Measurements from ENCODE around the gene MTMR4. TPM values are rescaled to one million over a fixed set of nuclear protein-coding genes. Genes with fewer than 3 reads are reported as not detected.
"Not testable (repeated sequence)": the region's sequence is repeated elsewhere in the genome, so short reads cannot be mapped to it uniquely, and the experiment has no call there.

Gene MTMR4
- total RNA-seq, 2 donors from 2014 or later = 75.5 to 88.4 TPM

- H3K4me3 Mint-ChIP-seq = no peak overlapping the region
- peaks cover 6 to 26% of the 10 kb centered on the region in 2 donors for H3K36me3 Mint-ChIP-seq (ENCODE audit: insufficient read depth in 2 of 2)
- H3K27ac Mint-ChIP-seq = no peak overlapping the region
- peaks cover 5% of the 10 kb centered on the region for H3K4me1 Mint-ChIP-seq (ENCODE audit: low read depth)
- no peaks in the 10 kb centered on the region for H3K9me3 Mint-ChIP-seq
- no peaks in the 10 kb centered on the region for H3K27me3 Mint-ChIP-seq (ENCODE audit: low read depth)
- DNase-seq = no peak
- ATAC-seq (replicated peaks in 1 of 2) = no peak
Measured at GRCh38 chr17:58501451-58501850, 13.0 kb downstream of the MTMR4 start.

GRCh38 chr17:58498177-58498828 lies 16.1 kb downstream of the MTMR4 start:
- H3K4me3 Mint-ChIP-seq = no peak overlapping the region
- ATAC-seq (replicated peaks in 1 of 2) (no peak), DNase-seq (no peak)
- H3K27me3 Mint-ChIP-seq (ENCODE audit: low read depth) = no peaks in the 10 kb centered on the region
- no peaks in the 10 kb centered on the region for H3K9me3 Mint-ChIP-seq
- peaks cover 11% of the 10 kb centered on the region for H3K4me1 Mint-ChIP-seq (ENCODE audit: low read depth)
- peak overlapping the region; percentile 10 for H3K27ac Mint-ChIP-seq
- H3K36me3 Mint-ChIP-seq (ENCODE audit: insufficient read depth in 2 of 2) = peaks cover 11 to 15% of the 10 kb centered on the region in 2 donors

GRCh38 chr17:58493506-58493905 lies 20.9 kb downstream of the MTMR4 start:
- Mint-ChIP-seq H3K4me3 (peak overlapping the region in 1 of 2 donors; percentile 17), H3K9me3 (no peaks in the 10 kb centered on the region), H3K4me1 (ENCODE audit: low read depth) (peaks cover 24% of the 10 kb centered on the region), H3K27ac (peak overlapping the region; percentile 83), H3K27me3 (ENCODE audit: low read depth) (no peaks in the 10 kb centered on the region), H3K36me3 (ENCODE audit: insufficient read depth in 2 of 2) (peaks cover 18 to 29% of the 10 kb centered on the region in 2 donors)
- no peak for DNase-seq
- ATAC-seq (replicated peaks in 1 of 2) = no peak

GRCh38 chr17:58492238-58493121 lies 22.0 kb downstream of the MTMR4 start:
- H3K9me3 Mint-ChIP-seq = no peaks in the 10 kb centered on the region
- ATAC-seq (replicated peaks in 1 of 2) (peak; percentile 96 to 97), DNase-seq (peak; percentile 44 to 55)
- peak overlapping the region; percentile 83 for H3K27ac Mint-ChIP-seq
- H3K27me3 Mint-ChIP-seq (ENCODE audit: low read depth) = no peaks in the 10 kb centered on the region
- H3K4me3 Mint-ChIP-seq = peak overlapping the region; percentile 17 to 33
- H3K36me3 Mint-ChIP-seq (ENCODE audit: insufficient read depth in 2 of 2) = peaks cover 16 to 26% of the 10 kb centered on the region in 2 donors
- peaks cover 22% of the 10 kb centered on the region for H3K4me1 Mint-ChIP-seq (ENCODE audit: low read depth)

GRCh38 chr17:58491510-58492045 lies 22.9 kb downstream of the MTMR4 start:
- peaks cover 18 to 26% of the 10 kb centered on the region in 2 donors for H3K36me3 Mint-ChIP-seq (ENCODE audit: insufficient read depth in 2 of 2)
- H3K4me3 Mint-ChIP-seq = no peak overlapping the region
- DNase-seq (no peak), ATAC-seq (replicated peaks in 1 of 2) (no peak)
- no peaks in the 10 kb centered on the region for H3K9me3 Mint-ChIP-seq
- H3K27me3 Mint-ChIP-seq (ENCODE audit: low read depth) = no peaks in the 10 kb centered on the region
- H3K27ac Mint-ChIP-seq = no peak overlapping the region
- peaks cover 24% of the 10 kb centered on the region for H3K4me1 Mint-ChIP-seq (ENCODE audit: low read depth)

GRCh38 chr17:58488428-58488890 lies 26.0 kb downstream of the MTMR4 start:
- Mint-ChIP-seq H3K4me3 (peak overlapping the region in 1 of 2 donors; percentile 27), H3K36me3 (ENCODE audit: insufficient read depth in 2 of 2) (peaks cover 11 to 23% of the 10 kb centered on the region in 2 donors), H3K9me3 (no peaks in the 10 kb centered on the region), H3K4me1 (ENCODE audit: low read depth) (peaks cover 20% of the 10 kb centered on the region), H3K27ac (no peak overlapping the region), H3K27me3 (ENCODE audit: low read depth) (no peaks in the 10 kb centered on the region)
- ATAC-seq (replicated peaks in 1 of 2) = no peak
- no peak for DNase-seq

GRCh38 chr17:58487589-58488427 lies 26.6 kb downstream of the MTMR4 start, which contains the start of gene HSF5:
Gene HSF5, minus strand, starts transcription at chr17:58488408. Its CDS starts 134 bp downstream, at chr17:58488274.
- Mint-ChIP-seq H3K4me3 (peak within 1 kb of the TSS; percentile 64 to 71), H3K4me1 (ENCODE audit: low read depth) (peaks cover 13% of the 10 kb centered on the region), H3K36me3 (ENCODE audit: insufficient read depth in 2 of 2) (peaks cover 11 to 21% of the 10 kb centered on the region in 2 donors), H3K9me3 (no peaks in the 10 kb centered on the region), H3K27me3 (ENCODE audit: low read depth) (no peaks in the 10 kb centered on the region), H3K27ac (no peak within 1 kb of the TSS)
- DNase-seq (peak; percentile 80 to 81), ATAC-seq (replicated peaks in 1 of 2) (peak; percentile 88 to 90)

GRCh38 chr17:58484600-58484999 lies 29.8 kb downstream of the MTMR4 start:
- Mint-ChIP-seq H3K27me3 (ENCODE audit: low read depth) (no peaks in the 10 kb centered on the region), H3K36me3 (ENCODE audit: insufficient read depth in 2 of 2) (peaks cover 2 to 7% of the 10 kb centered on the region in 2 donors), H3K27ac (no peak overlapping the region), H3K4me3 (no peak overlapping the region), H3K9me3 (no peaks in the 10 kb centered on the region), H3K4me1 (ENCODE audit: low read depth) (peaks cover 5% of the 10 kb centered on the region)
- DNase-seq (no peak), ATAC-seq (replicated peaks in 1 of 2) (no peak)

- not testable (repeated sequence) for H3K4me3 Mint-ChIP-seq; H3K4me1 Mint-ChIP-seq (ENCODE audit: low read depth); H3K36me3 Mint-ChIP-seq (ENCODE audit: insufficient read depth in 2 of 2); DNase-seq; ATAC-seq (replicated peaks in 1 of 2); H3K27me3 Mint-ChIP-seq (ENCODE audit: low read depth); H3K27ac Mint-ChIP-seq; H3K9me3 Mint-ChIP-seq
Measured at GRCh38 chr17:58481798-58482197, 32.6 kb downstream of the MTMR4 start.

GRCh38 chr17:58480090-58480489 lies 34.3 kb downstream of the MTMR4 start:
- no peak for DNase-seq
- no peaks in the 10 kb centered on the region for H3K4me1 Mint-ChIP-seq (ENCODE audit: low read depth)
- no peak overlapping the region for H3K4me3 Mint-ChIP-seq
- H3K36me3 Mint-ChIP-seq (ENCODE audit: insufficient read depth in 2 of 2) = no peaks in the 10 kb centered on the region
- no peaks in the 10 kb centered on the region for H3K9me3 Mint-ChIP-seq
- no peak overlapping the region for H3K27ac Mint-ChIP-seq
- no peaks in the 10 kb centered on the region for H3K27me3 Mint-ChIP-seq (ENCODE audit: low read depth)
- no peak for ATAC-seq (replicated peaks in 1 of 2)

GRCh38 chr17:58476812-58477211 lies 37.6 kb downstream of the MTMR4 start:
- H3K27me3 Mint-ChIP-seq (ENCODE audit: low read depth) = no peaks in the 10 kb centered on the region
- no peak overlapping the region for H3K4me3 Mint-ChIP-seq
- H3K36me3 Mint-ChIP-seq (ENCODE audit: insufficient read depth in 2 of 2) = no peaks in the 10 kb centered on the region
- H3K9me3 Mint-ChIP-seq = no peaks in the 10 kb centered on the region
- H3K27ac Mint-ChIP-seq = no peak overlapping the region
- no peak for ATAC-seq (replicated peaks in 1 of 2)
- DNase-seq = no peak
- peaks cover 15% of the 10 kb centered on the region for H3K4me1 Mint-ChIP-seq (ENCODE audit: low read depth)

- Mint-ChIP-seq H3K4me3 (no peak overlapping the region), H3K27ac (no peak overlapping the region), H3K9me3 (no peaks in the 10 kb centered on the region), H3K27me3 (ENCODE audit: low read depth) (no peaks in the 10 kb centered on the region), H3K4me1 (ENCODE audit: low read depth) (peaks cover 15% of the 10 kb centered on the region), H3K36me3 (ENCODE audit: insufficient read depth in 2 of 2) (no peaks in the 10 kb centered on the region)
- ATAC-seq (replicated peaks in 1 of 2) (no peak), DNase-seq (no peak)
Measured at GRCh38 chr17:58475985-58476384, 38.5 kb downstream of the MTMR4 start.

Data from activated T-cell treated with anti-CD3 and anti-CD28 coated beads, Interleukin-2, amount 50 U/mL, for 72 hours (primary cell).